PFSK-1 (cell line): ENCODE measurements around the gene ANO10.

ENCODE experiments used
- FOXP2 ChIP-seq: optimal IDR thresholded peaks from 2 replicates; pipeline ENCODE3; 2011; ENCODE audit warnings: borderline replicate concordance, control low read depth, inconsistent platforms; ENCODE audit not compliant: insufficient read depth; ENCODE audit errors: extremely low read length, extremely low read depth
- POLR2AphosphoS5 ChIP-seq: IDR thresholded peaks from 2 replicates; pipeline ENCODE4 v1.6.1; 2012; ENCODE audit warnings: low read depth, mild to moderate bottlenecking, control low read depth, low read length, moderate library complexity
- SIN3A ChIP-seq: IDR thresholded peaks from 2 replicates; pipeline ENCODE4 v1.6.1; 2012; ENCODE audit warnings: mild to moderate bottlenecking, low read length, moderate library complexity, borderline replicate concordance; ENCODE audit not compliant: insufficient read depth
- TAF1 ChIP-seq: IDR thresholded peaks from 2 replicates; pipeline ENCODE4 v1.6.1; 2012; ENCODE audit warnings: low read length, control low read depth, borderline replicate concordance; ENCODE audit not compliant: insufficient read depth
- TF ChIP-seq, protein P1 (sequence below), 2 experiments: IDR thresholded peaks; 2 replicates each; pipeline versions ENCODE4 v1.6.1 to v1.8.0; 2011 to 2012; ENCODE audit warnings: low read depth in 2 of 2, low read length in 2 of 2, control low read depth in 1 of 2, inconsistent platforms in 1 of 2, mild to moderate bottlenecking in 1 of 2, moderate library complexity in 1 of 2; ENCODE audit not compliant: insufficient read depth in 1 of 2

Gene ANO10

GRCh38 chr3:43496740-43497375 lies 125.0 kb downstream of the ANO10 start:
- TF ChIP-seq TAF1 = no peak
- TF ChIP-seq, protein P1, sequence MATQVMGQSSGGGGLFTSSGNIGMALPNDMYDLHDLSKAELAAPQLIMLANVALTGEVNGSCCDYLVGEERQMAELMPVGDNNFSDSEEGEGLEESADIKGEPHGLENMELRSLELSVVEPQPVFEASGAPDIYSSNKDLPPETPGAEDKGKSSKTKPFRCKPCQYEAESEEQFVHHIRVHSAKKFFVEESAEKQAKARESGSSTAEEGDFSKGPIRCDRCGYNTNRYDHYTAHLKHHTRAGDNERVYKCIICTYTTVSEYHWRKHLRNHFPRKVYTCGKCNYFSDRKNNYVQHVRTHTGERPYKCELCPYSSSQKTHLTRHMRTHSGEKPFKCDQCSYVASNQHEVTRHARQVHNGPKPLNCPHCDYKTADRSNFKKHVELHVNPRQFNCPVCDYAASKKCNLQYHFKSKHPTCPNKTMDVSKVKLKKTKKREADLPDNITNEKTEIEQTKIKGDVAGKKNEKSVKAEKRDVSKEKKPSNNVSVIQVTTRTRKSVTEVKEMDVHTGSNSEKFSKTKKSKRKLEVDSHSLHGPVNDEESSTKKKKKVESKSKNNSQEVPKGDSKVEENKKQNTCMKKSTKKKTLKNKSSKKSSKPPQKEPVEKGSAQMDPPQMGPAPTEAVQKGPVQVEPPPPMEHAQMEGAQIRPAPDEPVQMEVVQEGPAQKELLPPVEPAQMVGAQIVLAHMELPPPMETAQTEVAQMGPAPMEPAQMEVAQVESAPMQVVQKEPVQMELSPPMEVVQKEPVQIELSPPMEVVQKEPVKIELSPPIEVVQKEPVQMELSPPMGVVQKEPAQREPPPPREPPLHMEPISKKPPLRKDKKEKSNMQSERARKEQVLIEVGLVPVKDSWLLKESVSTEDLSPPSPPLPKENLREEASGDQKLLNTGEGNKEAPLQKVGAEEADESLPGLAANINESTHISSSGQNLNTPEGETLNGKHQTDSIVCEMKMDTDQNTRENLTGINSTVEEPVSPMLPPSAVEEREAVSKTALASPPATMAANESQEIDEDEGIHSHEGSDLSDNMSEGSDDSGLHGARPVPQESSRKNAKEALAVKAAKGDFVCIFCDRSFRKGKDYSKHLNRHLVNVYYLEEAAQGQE (IDR thresholded peaks at IDR 0.05; ENCODE audit: insufficient read depth in 1 of 2, low read depth in 2 of 2, low read length in 2 of 2) = no peak
- TF ChIP-seq SIN3A = no peak
- no peak for TF ChIP-seq FOXP2
- no peak for TF ChIP-seq POLR2AphosphoS5

GRCh38 chr3:43490640-43491185 lies 131.1 kb downstream of the ANO10 start:
- TF ChIP-seq, protein P1 (IDR thresholded peaks at IDR 0.05; ENCODE audit: insufficient read depth in 1 of 2, low read depth in 2 of 2, low read length in 2 of 2) = no peak
- TF ChIP-seq FOXP2 = no peak
- TF ChIP-seq SIN3A = no peak
- TF ChIP-seq POLR2AphosphoS5 = no peak
- TF ChIP-seq TAF1 = no peak

GRCh38 chr3:43489930-43490329 lies 131.9 kb downstream of the ANO10 start:
- TF ChIP-seq, protein P1 (IDR thresholded peaks at IDR 0.05; ENCODE audit: insufficient read depth in 1 of 2, low read depth in 2 of 2, low read length in 2 of 2) = no peak
- no peak for TF ChIP-seq TAF1

DNA sequence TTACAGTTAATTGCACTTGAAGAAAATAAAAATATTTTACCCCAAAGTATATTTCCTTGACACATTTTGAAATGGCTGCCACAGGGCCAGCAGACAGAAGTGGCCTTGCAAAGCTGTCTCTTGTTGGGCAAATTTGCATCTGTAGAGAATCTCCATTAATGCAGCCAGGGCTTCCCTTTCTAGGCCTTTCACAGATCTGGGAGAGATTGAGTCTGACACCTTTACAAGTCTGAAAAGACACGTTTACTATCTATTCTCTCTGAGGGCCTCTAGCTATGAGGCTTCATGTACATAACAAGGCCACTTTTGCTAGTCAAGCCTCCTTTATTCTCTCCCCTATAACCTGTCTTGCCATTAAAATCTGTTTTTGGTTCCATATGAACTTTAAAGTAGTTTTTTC lies 135.9 kb downstream of the ANO10 start:
- TF ChIP-seq FOXP2 (no peak), POLR2AphosphoS5 (no peak), SIN3A (no peak), TAF1 (no peak)
- TF ChIP-seq, protein P1 (IDR thresholded peaks at IDR 0.05; ENCODE audit: insufficient read depth in 1 of 2, low read depth in 2 of 2, low read length in 2 of 2) = no peak

- TF ChIP-seq POLR2AphosphoS5 = no peak
These were observed 136.8 kb downstream of the ANO10 start for GRCh38 chr3:43484926-43485488.
